GM20000 (cell line): Measurements from ENCODE around the gene HSPA12A.

Experiments
- DNase-seq: peaks from one replicate; pipeline ENCODE4 v3.0.0; 2012; ENCODE audit warnings: low spot score
- CTCF ChIP-seq: IDR thresholded peaks from 2 replicates; pipeline ENCODE4 v1.5.1; 2012; ENCODE audit warnings: mild to moderate bottlenecking, control low read depth; ENCODE audit errors: extremely low read depth, missing control alignments

Gene HSPA12A

GRCh38 chr10:116784651-116785050 is 42.3 kb upstream of the HSPA12A start:
- TF ChIP-seq CTCF: no peak
- no peak for DNase-seq

GRCh38 chr10:116784035-116784434 is 41.7 kb upstream of the HSPA12A start:
- no peak for DNase-seq
- TF ChIP-seq CTCF: no peak

- TF ChIP-seq CTCF: no peak
- no peak for DNase-seq
These were observed 40.8 kb upstream of the HSPA12A start for GRCh38 chr10:116783011-116783655.

- no peak for DNase-seq
These were observed 39.1 kb upstream of the HSPA12A start for GRCh38 chr10:116781370-116781884.

GRCh38 chr10:116780691-116781205 is 38.4 kb upstream of the HSPA12A start:
- DNase-seq: no peak
- TF ChIP-seq CTCF: no peak

More at GRCh38 chr10:116781370-116781884, 39.1 kb upstream of the HSPA12A start:
- no peak for TF ChIP-seq CTCF

- no peak for DNase-seq
- TF ChIP-seq CTCF: no peak
These were observed 36.8 kb upstream of the HSPA12A start for GRCh38 chr10:116779076-116779687.

GRCh38 chr10:116777006-116777405 is 34.6 kb upstream of the HSPA12A start:
- DNase-seq: no peak
- no peak for TF ChIP-seq CTCF
